BLaER1 treated with 17β-estradiol and CSF1 and Interleukin-3, amounts not matched to agents 10 nM and 100 nM (cell line): ENCODE data around the gene WDR43.
A peak's percentile ranks its signal among the peaks of the same experiment; 100 is the strongest.

ENCODE experiments used
- H3K27ac ChIP-seq, 11 experiments: shearing (Covaris generic); formaldehyde crosslinking; 2 replicates each; pipeline ENCODE4 v1.8.1; 2022
- H3K27me3 ChIP-seq, 11 experiments: shearing (Covaris generic); formaldehyde crosslinking; 2 replicates each; pipeline ENCODE4 v1.8.1; 2022
- H3K36me3 ChIP-seq, 11 experiments: shearing (Covaris generic); formaldehyde crosslinking; 2 replicates each; pipeline ENCODE4 v1.8.1; 2022
- H3K4me1 ChIP-seq, 10 experiments: shearing (Covaris generic); formaldehyde crosslinking; 2 replicates each; pipeline ENCODE4 v1.8.1; 2022
- H3K4me2 ChIP-seq, 11 experiments: shearing (Covaris generic); formaldehyde crosslinking; 2 replicates each; pipeline ENCODE4 v1.8.1; 2022
- H3K4me3 ChIP-seq, 10 experiments: shearing (Covaris generic); formaldehyde crosslinking; 2 replicates each; pipeline ENCODE4 v1.8.1; 2022
- H3K9ac ChIP-seq, 11 experiments: shearing (Covaris generic); formaldehyde crosslinking; 2 replicates each; pipeline ENCODE4 v1.8.1; 2022
- H3K9me3 ChIP-seq, 11 experiments: shearing (Covaris generic); formaldehyde crosslinking; replicated peaks in 1 of 11; 2 replicates each; pipeline ENCODE4 v1.8.1; 2022
- H4K20me1 ChIP-seq, 11 experiments: shearing (Covaris generic); formaldehyde crosslinking; 2 replicates each; pipeline ENCODE4 v1.8.1; 2022
- Cebpa-rat ChIP-seq, 11 experiments: shearing (Covaris generic); IDR thresholded peaks; 2 replicates each; pipeline ENCODE4 v1.8.1; 2022

WDR43 gene

GRCh38 chr2:28979041-28979440 is 84.6 kb downstream of the WDR43 start:
- Histone ChIP-seq H3K4me3 (no peak overlapping the region), H3K4me1 (peaks cover 0 to 15% (median 4%) of the 10 kb centered on the region in 10 experiments; a peak in 5 of 20 replicates), H3K27me3 (no peaks in the 10 kb centered on the region), H3K27ac (no peak overlapping the region), H3K9me3 (peaks cover 0 to 5% (median 0%) of the 10 kb centered on the region in 11 experiments; a peak in 3 of 22 replicates), H3K9ac (no peak overlapping the region), H3K4me2 (no peak overlapping the region), H4K20me1 (no peaks in the 10 kb centered on the region; a peak in 1 of 22 replicates), H3K36me3 (no peaks in the 10 kb centered on the region)
- no peak for TF ChIP-seq Cebpa-rat (IDR thresholded peaks at IDR 0.05)

- Histone ChIP-seq H3K9me3 (no peaks in the 10 kb centered on the region), H3K4me2 (peak overlapping the region in 2 of 11 experiments; percentile 7 to 8; a peak in 2 of 22 replicates), H3K4me3 (no peak overlapping the region), H3K27ac (no peak overlapping the region), H3K4me1 (peaks cover 0 to 15% (median 4%) of the 10 kb centered on the region in 10 experiments; a peak in 5 of 20 replicates), H3K36me3 (no peaks in the 10 kb centered on the region), H4K20me1 (no peaks in the 10 kb centered on the region; a peak in 1 of 22 replicates), H3K9ac (no peak overlapping the region), H3K27me3 (no peaks in the 10 kb centered on the region)
- no peak for TF ChIP-seq Cebpa-rat (IDR thresholded peaks at IDR 0.05)
These were observed 85.3 kb downstream of the WDR43 start for GRCh38 chr2:28979576-28980366.

- Histone ChIP-seq H3K9me3 (no peaks in the 10 kb centered on the region), H3K27me3 (no peaks in the 10 kb centered on the region), H3K4me2 (peak overlapping the region in 1 of 11 experiments; percentile 7; a peak in 1 of 22 replicates), H3K27ac (no peak overlapping the region), H3K4me1 (peaks cover 0 to 15% (median 4%) of the 10 kb centered on the region in 10 experiments; a peak in 5 of 20 replicates), H3K4me3 (no peak overlapping the region), H4K20me1 (no peaks in the 10 kb centered on the region; a peak in 1 of 22 replicates), H3K36me3 (no peaks in the 10 kb centered on the region), H3K9ac (no peak overlapping the region)
- TF ChIP-seq Cebpa-rat (IDR thresholded peaks at IDR 0.05) = no peak
These were observed 86.0 kb downstream of the WDR43 start for GRCh38 chr2:28980368-28981015.

GRCh38 chr2:28981016-28981441 is 86.6 kb downstream of the WDR43 start, which contains the start of gene TOGARAM2:
TOGARAM2 (plus strand) TSS chr2:28981298; CDS start chr2:28994835, 13,537 bp downstream.
- Histone ChIP-seq H3K4me1 (peaks cover 0 to 15% (median 4%) of the 10 kb centered on the region in 10 experiments; a peak in 5 of 20 replicates), H3K27ac (no peak within 1 kb of the TSS), H3K4me2 (peak within 1 kb of the TSS in 2 of 11 experiments; percentile 8 to 21; a peak in 2 of 22 replicates), H4K20me1 (no peaks in the 10 kb centered on the region; a peak in 1 of 22 replicates), H3K36me3 (no peaks in the 10 kb centered on the region), H3K9ac (no peak within 1 kb of the TSS), H3K4me3 (no peak within 1 kb of the TSS), H3K27me3 (no peaks in the 10 kb centered on the region), H3K9me3 (no peaks in the 10 kb centered on the region)
- TF ChIP-seq Cebpa-rat (IDR thresholded peaks at IDR 0.05) = no peak

GRCh38 chr2:28981620-28982376 is 87.3 kb downstream of the WDR43 start:
- Histone ChIP-seq H3K9ac (no peak overlapping the region), H4K20me1 (no peaks in the 10 kb centered on the region; a peak in 1 of 22 replicates), H3K9me3 (no peaks in the 10 kb centered on the region), H3K27ac (no peak overlapping the region), H3K4me3 (no peak overlapping the region), H3K27me3 (no peaks in the 10 kb centered on the region), H3K36me3 (no peaks in the 10 kb centered on the region), H3K4me1 (peaks cover 0 to 20% (median 5%) of the 10 kb centered on the region in 10 experiments; a peak in 10 of 20 replicates), H3K4me2 (peak overlapping the region in 1 of 11 experiments; percentile 21; a peak in 2 of 22 replicates)
- TF ChIP-seq Cebpa-rat (IDR thresholded peaks at IDR 0.05) = no peak

GRCh38 chr2:28982381-28982950 is 88.0 kb downstream of the WDR43 start:
- Histone ChIP-seq H3K36me3 (no peaks in the 10 kb centered on the region), H4K20me1 (no peaks in the 10 kb centered on the region; a peak in 1 of 22 replicates), H3K27me3 (no peaks in the 10 kb centered on the region), H3K4me3 (no peak overlapping the region), H3K9me3 (no peaks in the 10 kb centered on the region), H3K4me1 (peaks cover 0 to 20% (median 5%) of the 10 kb centered on the region in 10 experiments; a peak in 10 of 20 replicates), H3K27ac (no peak overlapping the region), H3K4me2 (no peak overlapping the region), H3K9ac (no peak overlapping the region)
- no peak for TF ChIP-seq Cebpa-rat (IDR thresholded peaks at IDR 0.05)

GRCh38 chr2:28986429-28986828 is 92.0 kb downstream of the WDR43 start:
- H3K36me3 ChIP-seq = no peaks in the 10 kb centered on the region
- H3K27me3 ChIP-seq = no peaks in the 10 kb centered on the region
- peak overlapping the region in 4 of 11 experiments; percentile 9 to 25 (median 18); a peak in 3 of 22 replicates for H3K4me2 ChIP-seq
- H3K9ac ChIP-seq = no peak overlapping the region
- H3K27ac ChIP-seq = no peak overlapping the region
- no peaks in the 10 kb centered on the region for H3K9me3 ChIP-seq
- H3K4me3 ChIP-seq = no peak overlapping the region
- H4K20me1 ChIP-seq = no peaks in the 10 kb centered on the region
- H3K4me1 ChIP-seq = peaks cover 0 to 9% (median 5%) of the 10 kb centered on the region in 10 experiments; a peak in 8 of 20 replicates
- TF ChIP-seq Cebpa-rat (IDR thresholded peaks at IDR 0.05) = no peak

- Histone ChIP-seq H3K4me2 (no peak overlapping the region), H3K27ac (no peak overlapping the region), H4K20me1 (no peaks in the 10 kb centered on the region; a peak in 1 of 22 replicates), H3K9me3 (no peaks in the 10 kb centered on the region), H3K4me3 (no peak overlapping the region), H3K36me3 (no peaks in the 10 kb centered on the region), H3K4me1 (peaks cover 10 to 22% (median 14%) of the 10 kb centered on the region in 10 experiments; a peak in 19 of 20 replicates), H3K27me3 (no peaks in the 10 kb centered on the region), H3K9ac (no peak overlapping the region)
- TF ChIP-seq Cebpa-rat (IDR thresholded peaks at IDR 0.05) = no peak
These were observed 95.5 kb downstream of the WDR43 start for GRCh38 chr2:28989973-28990372.
